NCI-H82 (cell line): ENCODE results near the gene CCT6B.
"Not testable (repeated sequence)": the region's sequence is repeated elsewhere in the genome, so short reads cannot be mapped to it uniquely, and the experiment has no call there.

ENCODE experiments used
- DNase-seq: peaks from one replicate; lab custom pipeline; 2025; lab: John Stamatoyannopoulos, UW

Gene CCT6B, protein sequence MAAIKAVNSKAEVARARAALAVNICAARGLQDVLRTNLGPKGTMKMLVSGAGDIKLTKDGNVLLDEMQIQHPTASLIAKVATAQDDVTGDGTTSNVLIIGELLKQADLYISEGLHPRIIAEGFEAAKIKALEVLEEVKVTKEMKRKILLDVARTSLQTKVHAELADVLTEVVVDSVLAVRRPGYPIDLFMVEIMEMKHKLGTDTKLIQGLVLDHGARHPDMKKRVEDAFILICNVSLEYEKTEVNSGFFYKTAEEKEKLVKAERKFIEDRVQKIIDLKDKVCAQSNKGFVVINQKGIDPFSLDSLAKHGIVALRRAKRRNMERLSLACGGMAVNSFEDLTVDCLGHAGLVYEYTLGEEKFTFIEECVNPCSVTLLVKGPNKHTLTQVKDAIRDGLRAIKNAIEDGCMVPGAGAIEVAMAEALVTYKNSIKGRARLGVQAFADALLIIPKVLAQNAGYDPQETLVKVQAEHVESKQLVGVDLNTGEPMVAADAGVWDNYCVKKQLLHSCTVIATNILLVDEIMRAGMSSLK

DNA sequence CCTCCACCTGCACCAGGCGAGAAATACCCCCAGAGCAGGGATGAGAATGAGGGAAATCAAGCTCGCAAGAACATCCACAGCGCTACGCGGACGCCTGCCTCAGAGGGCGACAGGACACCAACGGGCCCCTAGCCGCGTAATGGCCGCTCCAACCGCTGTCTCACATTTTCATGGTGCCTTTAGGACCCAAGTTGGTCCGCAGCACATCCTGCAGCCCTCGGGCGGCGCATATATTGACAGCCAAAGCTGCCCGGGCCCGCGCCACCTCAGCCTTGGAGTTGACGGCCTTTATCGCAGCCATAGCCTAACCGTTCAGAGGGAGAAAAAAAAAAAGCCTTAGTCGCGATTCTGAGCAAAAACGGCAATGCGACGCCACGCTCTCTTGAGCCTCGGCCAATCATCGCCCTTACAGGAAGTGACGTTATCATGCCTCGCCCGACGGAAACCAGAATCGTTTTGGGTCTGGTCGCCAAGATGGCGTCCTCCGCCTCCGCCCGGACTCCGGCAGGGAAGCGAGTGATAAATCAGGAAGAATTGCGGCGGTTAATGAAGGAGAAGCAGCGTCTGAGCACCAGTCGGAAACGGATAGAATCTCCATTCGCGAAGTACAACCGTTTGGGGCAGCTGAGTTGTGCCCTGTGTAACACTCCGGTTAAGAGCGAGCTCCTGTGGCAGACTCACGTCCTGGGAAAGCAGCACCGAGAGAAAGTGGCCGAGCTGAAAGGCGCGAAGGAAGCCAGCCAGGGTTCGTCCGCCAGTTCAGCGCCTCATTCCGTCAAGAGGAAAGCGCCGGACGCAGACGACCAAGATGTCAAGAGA is at the start of gene CCT6B, which contains the start of gene ZNF830:
TSS of gene CCT6B (minus strand) at position 368 of the 819 bp plus-strand sequence. CDS start at position 301, 67 bp downstream.
TSS of gene ZNF830 (plus strand) at position 448 of the 819 bp plus-strand sequence. CDS start at position 475, 27 bp downstream.
- peak; percentile 97 for DNase-seq

DNA sequence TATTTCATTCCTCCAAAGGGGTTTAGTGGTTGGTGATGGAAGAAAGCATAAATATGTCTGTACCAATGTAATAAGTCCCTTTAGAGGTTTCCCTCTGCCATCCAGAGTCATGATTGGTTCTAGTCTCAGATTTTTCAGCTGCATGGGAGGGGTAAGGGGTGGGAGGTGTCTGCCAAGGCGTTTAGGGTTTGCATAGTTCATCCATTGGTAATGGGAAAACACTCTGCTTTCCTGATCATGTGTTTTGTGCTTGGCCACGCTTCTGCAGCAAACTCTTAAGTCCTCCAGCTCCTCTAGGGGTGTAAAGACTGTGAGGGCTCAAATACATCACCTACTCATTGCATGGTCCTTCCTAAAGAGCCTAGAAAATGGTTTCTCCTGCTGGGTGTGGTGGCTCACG is 48.8 kb upstream of the CCT6B start:
- DNase-seq: no peak

DNA sequence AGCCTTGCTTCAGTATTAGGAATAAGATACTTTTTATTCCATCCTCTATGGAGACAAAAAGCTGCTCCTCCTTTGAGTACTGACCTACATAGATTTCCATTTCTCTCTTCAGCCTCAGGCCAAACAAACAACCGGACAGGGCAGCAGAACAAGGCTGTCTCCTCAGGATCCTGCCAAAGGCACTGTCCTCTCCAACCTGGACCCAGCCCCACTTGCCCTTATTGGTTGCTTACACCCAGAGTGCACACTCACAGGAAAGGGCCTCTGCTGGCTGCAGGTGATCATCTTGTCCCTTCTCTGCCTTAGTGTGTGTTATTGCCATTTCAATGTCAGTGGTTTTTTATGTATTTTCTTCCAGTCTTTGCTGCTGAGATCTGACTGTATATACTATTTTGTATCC is 45.7 kb upstream of the CCT6B start:
- DNase-seq: no peak

DNA sequence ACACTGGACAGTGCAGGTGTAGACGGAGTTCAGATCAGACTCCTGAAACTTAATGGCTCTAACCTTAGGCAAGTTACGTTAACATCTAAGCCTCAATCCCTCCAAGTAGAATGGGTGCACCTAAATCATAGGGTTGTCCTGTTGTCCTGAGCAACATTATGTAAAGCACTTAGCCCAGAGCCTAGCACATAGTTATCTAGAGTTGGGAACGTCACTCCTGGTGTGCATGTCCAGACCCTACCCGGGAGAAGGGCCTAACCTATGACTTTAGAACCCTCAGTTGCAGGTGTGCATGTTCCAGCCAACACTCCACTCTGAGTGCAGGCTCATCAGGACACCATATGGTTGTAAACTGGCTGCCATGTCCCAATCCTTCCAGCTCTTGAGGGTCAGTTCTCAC is 45.1 kb upstream of the CCT6B start:
- DNase-seq: no peak

DNA sequence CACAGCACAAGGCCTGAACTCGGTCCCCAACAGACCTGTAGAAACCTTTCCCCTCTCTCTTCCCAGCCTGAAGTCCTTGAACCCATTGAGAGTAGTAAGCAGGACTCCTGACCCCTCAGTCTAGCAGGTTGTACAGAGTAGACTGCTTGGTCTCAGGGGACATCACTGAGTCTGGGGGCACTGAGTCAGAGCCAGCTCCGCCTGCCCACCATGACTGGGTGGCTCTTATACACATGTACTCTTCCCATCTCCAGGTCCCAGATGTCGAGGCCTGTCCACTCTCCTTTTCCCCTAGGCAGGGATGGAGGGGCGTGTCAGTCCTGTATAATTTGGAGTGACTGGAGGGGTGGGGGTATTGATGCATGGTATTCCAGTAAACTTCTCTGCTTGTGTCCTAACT is 42.5 kb upstream of the CCT6B start:
- no peak for DNase-seq

DNA sequence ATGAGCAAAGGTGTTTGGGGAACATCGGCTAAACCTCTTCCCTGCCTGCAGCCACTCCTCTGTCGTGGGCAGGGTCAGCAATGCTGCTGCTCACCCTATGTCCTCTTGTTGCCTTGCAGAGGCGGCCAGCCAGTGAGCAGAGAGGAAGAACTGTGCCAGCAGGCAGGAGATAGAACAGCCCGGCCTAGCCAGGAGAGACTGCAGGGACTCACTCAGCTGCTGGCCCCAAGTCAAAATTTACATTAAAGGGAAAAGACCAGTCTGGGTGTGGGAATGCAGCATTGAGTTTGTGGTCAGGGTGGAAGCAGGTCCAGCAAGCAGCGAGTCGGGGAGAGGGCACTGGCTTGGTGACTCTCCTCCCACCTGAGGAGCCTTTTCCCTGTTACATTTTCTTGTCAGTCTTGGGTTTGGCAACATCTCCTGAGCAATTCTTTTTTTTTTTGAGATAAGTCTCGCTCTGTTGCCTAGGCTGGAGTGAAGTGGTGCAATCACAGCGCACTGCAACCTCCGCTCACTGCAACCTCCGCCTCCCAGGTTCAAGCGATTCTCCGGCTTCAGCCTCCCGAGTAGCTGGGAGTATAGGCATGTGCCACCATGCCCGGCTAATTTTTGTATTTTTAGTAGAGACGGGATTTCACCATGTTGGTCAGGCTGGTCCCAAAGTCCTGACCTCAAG is 41.8 kb upstream of the CCT6B start:
- no peak for DNase-seq

DNA sequence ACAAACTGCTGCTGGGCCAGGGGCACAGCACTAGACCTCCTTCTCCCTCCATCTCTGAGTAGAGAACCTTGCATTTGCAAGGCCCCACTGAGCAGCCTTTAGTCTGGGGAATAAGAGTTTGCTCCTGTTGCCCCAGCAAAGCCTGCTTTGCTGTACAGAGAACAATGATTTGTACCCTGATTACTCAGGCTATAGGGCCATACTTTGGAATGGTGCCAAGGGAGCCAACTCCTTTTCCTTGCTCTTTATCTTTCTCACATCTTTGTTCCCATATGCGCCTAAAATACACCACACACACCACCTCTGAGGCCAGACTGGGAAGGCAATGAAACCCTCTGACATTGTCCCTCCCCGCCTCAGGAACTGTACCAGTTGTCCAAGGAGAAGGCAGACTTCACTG is 40.3 kb upstream of the CCT6B start:
- DNase-seq: no peak

DNA sequence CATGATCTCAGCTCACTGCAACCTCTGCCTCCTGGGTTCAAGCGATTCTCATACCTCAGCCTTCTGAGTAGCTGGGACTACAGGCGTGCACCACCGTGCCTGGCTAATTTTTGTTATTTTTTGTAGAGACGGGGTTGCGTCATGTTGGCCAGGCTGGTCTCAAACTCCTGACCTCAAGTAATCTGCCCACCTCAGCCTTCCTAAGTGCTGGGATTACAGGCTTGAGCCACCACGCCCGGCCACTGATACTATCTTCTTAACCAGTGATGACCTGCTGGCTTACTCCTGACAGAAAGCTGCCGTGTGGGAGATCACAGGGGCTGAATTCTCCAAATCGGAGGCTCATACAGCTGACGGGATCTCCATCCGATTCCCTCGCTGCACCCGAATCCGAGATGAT is 39.7 kb upstream of the CCT6B start:
- DNase-seq: not testable (repeated sequence)

DNA sequence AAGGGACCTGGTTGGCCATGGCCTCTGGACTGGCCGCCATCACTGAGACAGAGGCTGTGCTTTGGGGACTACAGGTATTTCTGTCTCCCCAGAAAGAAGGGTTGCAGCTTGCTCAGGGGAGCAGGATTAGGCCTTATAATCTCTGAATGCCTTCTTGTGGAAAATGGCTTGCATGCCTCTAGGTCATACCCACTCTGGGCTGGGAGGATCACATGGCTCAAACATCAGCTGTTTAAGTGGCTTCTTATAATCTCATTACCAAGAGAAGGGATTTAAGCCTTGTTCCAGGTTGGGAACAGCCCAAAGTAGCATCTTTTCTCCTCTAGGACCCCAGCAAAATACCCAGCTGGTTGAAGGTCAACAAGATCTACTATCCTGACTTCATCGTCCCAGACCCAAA is 38.2 kb upstream of the CCT6B start:
- peak; percentile 80 for DNase-seq

DNA sequence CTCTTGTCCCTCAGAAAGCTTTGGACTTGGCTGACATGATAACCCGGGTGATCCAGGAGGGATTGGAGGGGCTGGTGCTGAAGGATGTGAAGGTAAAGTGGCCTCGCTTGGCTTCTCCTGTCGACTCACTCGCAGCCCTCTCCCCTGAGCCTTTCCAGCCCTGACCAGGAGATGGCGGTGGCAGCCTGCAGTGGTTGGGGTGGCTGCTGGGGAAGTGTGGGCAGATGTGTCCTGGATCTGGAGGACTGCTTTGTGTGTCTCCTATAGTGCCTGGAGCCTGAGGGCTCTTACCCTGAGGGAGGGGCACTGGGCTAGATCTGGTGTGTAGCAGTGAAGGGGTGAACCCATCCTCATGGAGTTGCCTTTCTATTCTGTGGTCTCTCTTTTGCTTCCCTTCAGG is 36.9 kb upstream of the CCT6B start:
- peak; percentile 76 for DNase-seq

DNA sequence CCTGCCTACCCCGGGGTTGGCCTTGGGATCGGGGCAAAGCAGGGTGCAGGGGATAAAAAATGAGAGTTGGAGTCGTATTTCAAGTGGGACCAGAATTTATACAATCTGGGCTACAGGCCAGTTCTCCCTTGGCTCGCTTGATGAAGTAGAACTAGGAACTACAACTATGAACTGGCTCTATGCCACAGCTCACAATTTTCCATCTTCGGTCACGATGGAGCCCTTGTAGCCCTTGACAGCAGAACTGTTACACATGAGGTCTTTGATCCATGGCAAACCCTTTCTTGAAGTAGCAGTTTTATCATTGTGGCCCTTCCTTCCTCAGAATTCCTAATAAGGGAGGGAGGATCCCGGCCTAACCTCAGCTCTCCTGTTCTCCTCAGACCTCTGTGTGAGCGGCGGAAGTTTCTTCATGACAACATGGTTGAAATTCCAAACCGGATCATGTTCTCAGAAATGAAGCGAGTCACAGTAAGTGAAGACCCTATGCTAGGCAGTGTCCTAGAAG is 36.1 kb upstream of the CCT6B start:
- no peak for DNase-seq

DNA sequence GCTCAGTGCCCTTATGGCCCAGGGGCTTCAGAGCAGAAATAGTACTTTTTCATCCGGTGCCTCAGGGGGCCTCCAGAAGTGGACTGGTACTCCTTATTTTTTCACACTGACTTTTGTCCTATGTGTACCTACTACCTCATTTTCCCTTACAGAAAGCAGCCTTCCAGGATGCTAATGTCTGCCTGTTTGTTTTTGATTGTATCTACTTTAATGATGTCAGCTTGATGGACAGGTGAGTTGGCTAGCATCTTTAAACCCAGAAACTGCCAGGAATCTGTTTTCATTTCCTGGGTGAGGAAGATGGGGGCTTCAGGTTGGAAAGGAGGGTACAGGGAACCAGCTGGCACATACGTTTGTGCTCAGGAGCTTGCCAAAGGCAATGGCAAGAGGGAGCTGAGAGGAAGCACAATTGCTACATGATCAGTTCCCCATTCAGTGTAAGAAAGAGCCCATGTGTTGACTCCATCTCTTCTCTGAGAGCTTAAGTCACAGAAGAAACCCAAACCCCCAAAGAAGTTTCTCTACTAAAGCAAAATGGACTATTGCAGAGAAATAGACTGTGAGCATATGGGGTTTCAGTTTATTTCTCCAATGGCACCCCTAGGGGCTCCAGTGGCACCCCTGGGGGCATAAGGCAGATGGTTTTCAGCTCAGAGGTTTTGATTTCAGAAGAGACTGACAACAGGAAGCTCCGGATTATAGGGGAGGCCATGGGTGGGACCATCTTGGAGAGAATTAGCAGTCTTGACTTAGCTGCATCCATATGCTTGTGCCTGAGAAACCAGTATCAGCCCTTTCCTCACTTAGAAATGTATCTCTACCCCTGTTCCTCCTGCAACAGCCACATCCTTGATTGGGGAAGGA is 35.4 kb upstream of the CCT6B start:
- DNase-seq: peak; percentile 58

DNA sequence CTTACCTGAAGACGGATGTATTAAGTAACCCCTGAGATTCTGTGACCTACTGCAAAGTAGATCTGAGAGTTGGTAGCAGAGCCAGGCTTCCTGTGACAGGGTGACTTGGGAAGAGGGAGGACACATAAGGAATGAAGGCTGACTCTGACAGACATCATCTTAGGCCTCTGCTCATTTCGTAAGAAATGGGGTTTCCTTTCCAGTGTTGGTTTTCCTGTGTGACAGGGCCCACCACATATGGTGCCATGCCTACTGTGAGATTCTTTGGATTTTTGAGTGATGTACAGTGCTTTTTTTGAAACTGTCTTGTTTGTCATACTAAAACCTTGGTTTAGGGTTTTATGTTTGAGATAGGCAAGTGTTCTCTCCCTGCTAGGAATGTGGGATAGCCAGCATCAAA is 31.8 kb upstream of the CCT6B start:
- DNase-seq: no peak

DNA sequence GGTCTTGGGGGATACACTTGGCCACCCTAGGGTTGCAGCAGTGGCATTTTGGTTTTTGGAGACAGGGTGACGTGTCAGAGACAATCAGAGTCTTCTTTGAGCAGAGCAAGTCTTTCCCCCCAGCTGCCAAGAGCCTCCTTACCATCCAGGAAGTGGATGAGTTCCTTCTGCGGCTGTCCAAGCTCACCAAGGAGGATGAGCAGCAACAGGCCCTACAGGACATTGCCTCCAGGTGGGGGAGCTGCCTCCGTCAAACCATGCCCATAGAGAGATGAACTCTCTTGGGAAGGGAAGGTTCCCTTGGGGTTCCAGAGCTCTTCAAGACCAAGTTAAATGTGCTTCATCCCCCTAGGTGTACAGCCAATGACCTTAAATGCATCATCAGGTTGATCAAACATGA is 30.3 kb upstream of the CCT6B start:
- DNase-seq: no peak

DNA sequence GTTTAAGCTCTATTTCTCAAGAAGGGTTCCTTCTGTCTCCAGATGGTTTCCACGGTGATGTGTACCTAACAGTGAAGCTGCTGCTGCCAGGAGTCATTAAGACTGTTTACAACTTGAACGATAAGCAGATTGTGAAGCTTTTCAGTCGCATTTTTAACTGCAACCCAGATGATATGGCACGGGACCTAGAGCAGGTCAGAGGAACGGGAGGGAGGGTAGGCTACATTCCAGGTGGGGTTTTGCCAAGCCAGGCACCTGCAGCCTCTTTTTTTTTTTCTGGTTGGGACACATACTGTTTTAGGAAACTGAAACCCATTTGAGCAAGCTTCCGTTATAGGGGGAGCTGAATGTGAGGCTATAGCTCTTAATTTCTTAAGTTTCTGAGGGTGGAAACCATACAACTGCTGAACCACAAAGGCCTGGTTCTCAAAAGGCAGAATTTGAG is 29.7 kb upstream of the CCT6B start:
- DNase-seq: peak; percentile 36

DNA sequence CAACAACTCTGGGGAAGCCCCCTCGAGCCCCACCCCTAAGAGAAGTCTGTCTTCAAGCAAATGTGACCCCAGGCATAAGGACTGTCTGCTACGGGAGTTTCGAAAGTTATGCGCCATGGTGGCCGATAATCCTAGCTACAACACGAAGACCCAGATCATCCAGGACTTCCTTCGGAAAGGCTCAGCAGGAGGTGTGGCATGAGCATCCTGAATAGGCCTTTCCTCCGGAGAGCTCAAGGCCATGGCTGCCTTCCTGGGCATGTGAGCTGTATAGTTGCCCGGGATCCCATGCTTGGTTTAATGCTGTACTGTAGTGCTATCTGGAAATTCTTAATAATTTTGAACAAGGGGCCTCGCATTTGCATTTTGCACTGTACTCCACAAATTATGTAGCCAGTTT is 28.2 kb upstream of the CCT6B start:
- no peak for DNase-seq

DNA sequence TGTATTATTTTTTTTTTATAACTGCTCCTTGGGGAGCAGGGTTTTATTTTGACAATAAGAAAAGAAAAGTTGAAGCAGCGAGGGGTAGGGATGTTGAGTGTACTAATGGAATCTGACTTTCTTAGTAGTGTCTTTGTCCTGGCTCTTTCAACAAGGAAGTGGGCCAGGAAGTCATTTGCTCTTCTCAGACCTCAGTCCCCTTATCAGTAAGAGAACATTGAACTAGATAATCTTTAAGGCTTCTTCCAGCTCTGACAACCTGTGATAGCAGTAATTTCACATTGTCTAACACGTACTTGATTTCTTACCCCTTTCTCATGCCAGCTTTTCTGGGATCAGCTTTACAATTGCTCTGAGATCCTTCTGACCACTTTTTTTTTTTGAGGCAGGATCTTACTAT is 27.4 kb upstream of the CCT6B start:
- DNase-seq: no peak

DNA sequence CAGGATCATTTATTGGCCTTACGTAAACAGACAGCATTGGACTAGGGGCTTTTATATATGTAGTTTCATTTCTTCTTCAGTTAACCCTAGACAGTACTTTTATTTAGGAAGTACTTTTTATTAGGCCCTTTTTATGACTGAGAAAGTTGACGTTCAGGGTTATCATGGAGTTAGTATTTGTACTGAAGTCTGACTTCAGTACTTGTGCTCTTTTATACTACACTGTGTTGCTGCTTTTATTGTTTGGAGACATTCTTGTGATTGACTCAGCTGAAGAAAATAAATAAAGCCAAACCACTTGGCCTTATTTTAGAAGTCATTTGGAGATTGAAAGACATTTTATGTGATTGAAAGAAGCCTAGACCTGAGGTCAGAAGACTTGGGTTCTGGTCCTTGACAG is 26.0 kb upstream of the CCT6B start:
- DNase-seq: no peak

DNA sequence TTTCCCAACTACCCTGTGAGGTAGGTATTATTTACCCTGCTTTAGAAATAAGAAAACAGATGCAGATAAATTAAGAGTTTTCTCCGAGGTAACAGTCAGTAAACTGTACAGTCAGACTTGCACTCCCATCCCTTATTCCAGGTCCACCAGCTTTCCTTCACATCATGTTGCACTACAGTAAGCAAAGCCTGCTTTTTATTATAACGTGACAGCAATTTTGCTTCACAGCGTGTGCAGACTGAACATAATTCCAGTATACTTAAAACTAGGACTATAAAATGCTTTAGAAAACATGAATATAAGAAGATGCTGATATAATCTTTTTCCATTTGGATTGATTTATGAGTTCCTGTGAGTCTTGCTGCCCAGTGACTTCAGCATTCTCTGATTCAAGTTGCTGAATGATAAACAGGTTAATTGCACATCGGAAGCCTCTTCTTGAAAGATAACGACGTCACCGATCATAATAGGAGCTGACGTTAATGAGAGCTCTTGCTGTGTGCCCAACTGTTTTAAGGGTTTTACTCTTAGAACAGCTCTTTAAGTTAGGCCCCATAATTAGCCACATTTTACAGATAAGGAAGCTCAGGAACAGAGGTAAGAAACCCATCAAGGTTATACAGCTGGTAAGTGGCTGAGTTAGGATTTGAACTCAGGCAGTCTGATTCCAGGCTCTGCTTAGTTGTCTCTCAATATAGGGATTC is 20.4 kb upstream of the CCT6B start:
- peak; percentile 29 for DNase-seq
